H1 (cell line): Measurements from ENCODE around the gene TNIK. TPM values are rescaled to one million over a fixed set of nuclear protein-coding genes. Genes with fewer than 3 reads are reported as not detected.

Experiments used
- CTCF ChIA-PET: fragments of 300-600 bp; sonication (Branson Sonifier 250); formaldehyde crosslinking; loops from one replicate; lab custom pipeline; 2021; ENCODE audit not compliant: partially characterized antibody; lab: Charles Lee
- POLR2A ChIA-PET: fragments of 300-600 bp; sonication (Branson Sonifier 250); formaldehyde crosslinking; loops from one replicate; lab custom pipeline; 2021; ENCODE audit warnings: inconsistent platforms; ENCODE audit not compliant: partially characterized antibody; lab: Charles Lee
- DNase-seq, 2 experiments: peaks; one replicate each; pipeline versions ENCODE4 v3.0.0 to v3.0.0-alpha.2; 2010 to 2022; ENCODE audit warnings: low spot score in 2 of 2, low read depth in 1 of 2, mixed read lengths in 1 of 2
- FAIRE-seq: peaks from 2 replicates; lab custom pipeline; 2011; peaks lifted over from hg19 to GRCh38; lab: Jason Lieb, UNC
- H2AFZ ChIP-seq: 2 replicates; pipeline ENCODE4 v1.8.1; 2012; ENCODE audit warnings: low read length, inconsistent platforms
- H2AK5ac ChIP-seq: 2 replicates; pipeline ENCODE4 v1.6.1; 2013; ENCODE audit warnings: low read depth, low read length
- H2BK120ac ChIP-seq: replicated peaks from 2 replicates; pipeline ENCODE3; 2013; ENCODE audit warnings: low read depth, low read length, inconsistent platforms
- H2BK12ac ChIP-seq: 2 replicates; pipeline ENCODE4 v1.6.1; 2013; ENCODE audit warnings: low read depth, low read length
- H2BK15ac ChIP-seq: 2 replicates; pipeline ENCODE4 v1.6.1; 2013; ENCODE audit warnings: low read length
- H2BK20ac ChIP-seq: 2 replicates; pipeline ENCODE4 v1.6.1; 2013; ENCODE audit warnings: low read length
- H2BK5ac ChIP-seq: 2 replicates; pipeline ENCODE4 v1.6.1; 2013; ENCODE audit warnings: low read depth, low read length
- H3K14ac ChIP-seq: 2 replicates; pipeline ENCODE4 v1.6.1; 2013; ENCODE audit warnings: inconsistent platforms; ENCODE audit not compliant: insufficient read length
- H3K18ac ChIP-seq: 2 replicates; pipeline ENCODE4 v1.6.1; 2013; ENCODE audit warnings: low read length; ENCODE audit errors: extremely low read depth
- H3K23ac ChIP-seq: 2 replicates; pipeline ENCODE4 v1.6.1; 2013; ENCODE audit warnings: inconsistent platforms; ENCODE audit not compliant: insufficient read length
- H3K23me2 ChIP-seq: 2 replicates; pipeline ENCODE4 v1.6.1; 2013; ENCODE audit warnings: low read depth, low read length
- H3K27ac ChIP-seq: 2 replicates; pipeline ENCODE4 v1.6.1; 2011; ENCODE audit warnings: low read depth, low read length, inconsistent platforms
- H3K27me3 ChIP-seq, 4 experiments: replicated peaks in 1 of 4; 1 replicate in 1 of 4; 2 replicates in 3 of 4; pipeline versions ENCODE4 v1.6.1 to v1.8.1; 2011 to 2013; ENCODE audit warnings: low read length in 3 of 4, mild to moderate bottlenecking in 3 of 4, inconsistent platforms in 2 of 4, mixed read lengths in 2 of 4, moderate library complexity in 1 of 4; ENCODE audit not compliant: control insufficient read depth in 3 of 4, insufficient read depth in 3 of 4; ENCODE audit errors: extremely low read depth in 1 of 4
- H3K36me3 ChIP-seq, 4 experiments: 2 replicates each; pipeline versions ENCODE4 v1.6.1 to v1.8.1; 2011 to 2013; ENCODE audit warnings: mild to moderate bottlenecking in 4 of 4, low read length in 3 of 4, moderate library complexity in 2 of 4, control low read depth in 1 of 4, inconsistent platforms in 1 of 4; ENCODE audit not compliant: insufficient read depth in 4 of 4, control insufficient read depth in 2 of 4
- H3K4ac ChIP-seq: replicated peaks from 2 replicates; pipeline ENCODE3; 2013; ENCODE audit warnings: low read length, low read depth, mixed read lengths, inconsistent platforms; ENCODE audit not compliant: insufficient read length
- H3K4me1 ChIP-seq, 4 experiments: replicated peaks in 1 of 4; 1 replicate in 1 of 4; 2 replicates in 3 of 4; pipeline versions ENCODE4 v1.6.1 to v1.8.1; 2011 to 2013; ENCODE audit warnings: low read length in 3 of 4, inconsistent platforms in 2 of 4, mixed read lengths in 1 of 4; ENCODE audit not compliant: insufficient read depth in 4 of 4, control insufficient read depth in 3 of 4
- H3K4me2 ChIP-seq, 2 experiments: 2 replicates each; pipeline versions ENCODE4 v1.6.1 to v1.8.1; 2011 to 2013; ENCODE audit warnings: low read depth in 2 of 2, low read length in 2 of 2, control low read depth in 1 of 2, inconsistent platforms in 1 of 2, mild to moderate bottlenecking in 1 of 2; ENCODE audit not compliant: insufficient read depth in 1 of 2
- H3K4me3 ChIP-seq, 4 experiments: fragments of 200-600, 300-600 bp in 1 of 4; sonication (generic), shearing (Covaris generic), sonication (Bioruptor Twin) in 1 of 4; 2 replicates each; pipeline versions ENCODE4 v1.5.1 to v1.8.1; 2011 to 2016; ENCODE audit warnings: low read length in 4 of 4, low read depth in 3 of 4, control low read depth in 2 of 4, inconsistent platforms in 2 of 4, mild to moderate bottlenecking in 2 of 4, mixed read lengths in 1 of 4, moderate library complexity in 1 of 4; ENCODE audit not compliant: insufficient read depth in 2 of 4; ENCODE audit errors: extremely low read depth in 1 of 4
- H3K56ac ChIP-seq: replicated peaks from 2 replicates; pipeline ENCODE3; 2013; ENCODE audit warnings: low read depth, mild to moderate bottlenecking, mixed read lengths, low read length, inconsistent platforms; ENCODE audit not compliant: insufficient read length
- H3K79me1 ChIP-seq: 2 replicates; pipeline ENCODE4 v1.6.1; 2013; ENCODE audit warnings: low read depth, low read length, control low read depth
- H3K79me2 ChIP-seq, 2 experiments: 2 replicates each; pipeline versions ENCODE4 v1.6.1 to v1.8.1; 2012 to 2013; ENCODE audit warnings: low read length in 2 of 2, mild to moderate bottlenecking in 2 of 2, inconsistent platforms in 1 of 2; ENCODE audit not compliant: insufficient read depth in 2 of 2, control insufficient read depth in 1 of 2
- H3K9ac ChIP-seq, 4 experiments: replicated peaks in 1 of 4; 1 replicate in 1 of 4; 2 replicates in 3 of 4; pipeline versions ENCODE4 v1.6.1 to v1.8.1; 2011 to 2013; ENCODE audit warnings: low read depth in 3 of 4, low read length in 3 of 4, control low read depth in 2 of 4, mild to moderate bottlenecking in 2 of 4, moderate library complexity in 2 of 4, inconsistent platforms in 1 of 4; ENCODE audit errors: extremely low read depth in 1 of 4
- H3K9me3 ChIP-seq, 2 experiments: 2 replicates each; pipeline versions ENCODE4 v1.6.1 to v1.8.1; 2012 to 2013; ENCODE audit warnings: mild to moderate bottlenecking in 2 of 2, moderate library complexity in 2 of 2, control low read depth in 1 of 2, inconsistent platforms in 1 of 2, low read depth in 1 of 2, low read length in 1 of 2, mixed read lengths in 1 of 2; ENCODE audit not compliant: insufficient read depth in 2 of 2
- H4K20me1 ChIP-seq, 2 experiments: replicated peaks in 1 of 2; 2 replicates each; pipeline versions ENCODE3 to v1.8.1; 2011 to 2013; ENCODE audit warnings: inconsistent platforms in 2 of 2, low read length in 2 of 2, mild to moderate bottlenecking in 1 of 2; ENCODE audit not compliant: insufficient read depth in 2 of 2, control insufficient read depth in 1 of 2
- H4K5ac ChIP-seq: 2 replicates; pipeline ENCODE4 v1.6.1; 2013; ENCODE audit warnings: low read length, low read depth, mixed read lengths, inconsistent platforms; ENCODE audit not compliant: insufficient read length
- H4K8ac ChIP-seq: 2 replicates; pipeline ENCODE4 v1.8.0; 2013; ENCODE audit warnings: mild to moderate bottlenecking, moderate library complexity, low read length, inconsistent platforms; ENCODE audit not compliant: insufficient read depth; ENCODE audit errors: extremely low read depth
- H4K91ac ChIP-seq: replicated peaks from 2 replicates; pipeline ENCODE3; 2013; ENCODE audit warnings: low read length, mixed read lengths, inconsistent platforms; ENCODE audit not compliant: insufficient read length
- ASH2L ChIP-seq: fragments of 200-600, 300-600 bp; sonication (generic); IDR thresholded peaks from one replicate; pipeline ENCODE4 v1.7.1; 2017; ENCODE audit warnings: low read length
- BACH1 ChIP-seq: IDR thresholded peaks from 2 replicates; pipeline ENCODE4 v1.6.1; 2012; ENCODE audit warnings: low read length, improper control_type of control experiment
- BRCA1 ChIP-seq: IDR thresholded peaks from 2 replicates; pipeline ENCODE4 v1.6.1; 2012; ENCODE audit warnings: low read depth, low read length, improper control_type of control experiment
- CBX8 ChIP-seq: fragments of 300-800, 300-1000 bp; sonication (generic); IDR thresholded peaks from 2 replicates; pipeline ENCODE4 v1.7.1; 2016; ENCODE audit warnings: low read depth, low read length, borderline replicate concordance
- EP300 ChIP-seq, 2 experiments: IDR thresholded peaks; 1 replicate in 1 of 2; 2 replicates in 1 of 2; pipeline ENCODE4 v1.6.1; 2011 to 2012; ENCODE audit warnings: low read depth in 2 of 2, low read length in 2 of 2, mild to moderate bottlenecking in 2 of 2, borderline replicate concordance in 1 of 2, inconsistent platforms in 1 of 2, moderate library complexity in 1 of 2
- JUN ChIP-seq: IDR thresholded peaks from 2 replicates; pipeline ENCODE4 v1.6.1; 2011; ENCODE audit warnings: low read depth, mild to moderate bottlenecking, improper control_type of control experiment, low read length
- NANOG ChIP-seq: IDR thresholded peaks from 2 replicates; pipeline ENCODE4 v1.6.1; 2011; ENCODE audit warnings: low read length, low read depth, mild to moderate bottlenecking, inconsistent platforms; ENCODE audit not compliant: insufficient read depth, poor library complexity, severe bottlenecking
- NRF1 ChIP-seq: IDR thresholded peaks from 2 replicates; pipeline ENCODE4 v1.6.1; 2011; ENCODE audit warnings: mild to moderate bottlenecking, low read depth, low read length, improper control_type of control experiment
- RNF2 ChIP-seq: fragments of 200-900, 300-1000 bp; sonication (generic); IDR thresholded peaks from 2 replicates; pipeline ENCODE4 v1.7.1; 2016; ENCODE audit warnings: borderline replicate concordance, low read depth, mild to moderate bottlenecking, antibody characterized with exemption, low read length; ENCODE audit not compliant: poor library complexity, severe bottlenecking; ENCODE audit errors: missing control alignments
- SIRT6 ChIP-seq: IDR thresholded peaks from one replicate; pipeline ENCODE4 v1.7.1; 2012; ENCODE audit warnings: low read length, inconsistent platforms
- WGBS, 2 experiments: shearing (Covaris generic) in 1 of 2; methylation state at CpG; one replicate each; pipeline versions ENCODE4 v1.1.6 to v1.1.7; 2013 to 2015; ENCODE audit warnings: low lambda C conversion rate in 2 of 2, mixed read lengths in 2 of 2, inconsistent platforms in 1 of 2, low coverage in 1 of 2, missing lambda C conversion rate in 1 of 2; ENCODE audit not compliant: insufficient replicate concordance in 2 of 2, insufficient coverage in 1 of 2, insufficient read length in 1 of 2; ENCODE audit errors: extremely low coverage in 1 of 2, missing lambda C conversion rate in 1 of 2; 5-methylcytosine and 5-hydroxymethylcytosine counted together
- polyA plus RNA-seq, 7 experiments: library from polyadenylated mRNA; depleted of rRNA in 3 of 7; stranded (reverse) in 5 of 7; unstranded in 2 of 7; fragments of >200 nt in 5 of 7; fragments of 200-250 nt in 2 of 7; gene quantifications; 1 replicate in 5 of 7; 2 replicates in 1 of 7; 4 replicates in 1 of 7; pipeline versions ENCODE4 v1.2.1 to v1.2.3, GENCODE V29; 2011 to 2013; ENCODE audit warnings: missing spikeins in 2 of 7, mixed read lengths in 2 of 7
- total RNA-seq: library from RNA; stranded (reverse); fragmentation: NEBNext Ultra II Directional; extraction: Animal tissue kit (Norgen Biotek cat#: 25700); gene quantifications from 2 replicates; pipeline ENCODE4 v1.2.1, GENCODE V29; 2021
- TF ChIP-seq, protein P1 (sequence below): IDR thresholded peaks from 2 replicates; pipeline ENCODE4 v1.6.1; 2012; ENCODE audit warnings: low read length, inconsistent platforms

Gene TNIK
- total and polyA plus RNA-seq, 2 of the 8 experiments (the other 6 are each of a cell fraction or from before 2014, with no cell fraction given): 7.4 to 42.0 TPM

- CTCF ChIA-PET: interaction anchor here (0.9 to 2.8 kb wide), 2 partner anchors 121 to 270 kb away, joined by 3 to 12 read pairs; no protein-coding TSS in a partner anchor
- Histone ChIP-seq H3K23me2 (no peaks in the 10 kb centered on the region), H2BK20ac (no peak overlapping the region), H3K27ac (no peak overlapping the region), H2BK12ac (no peak overlapping the region), H2AFZ (no peak overlapping the region), H3K4me3 (no peak overlapping the region), H2AK5ac (no peak overlapping the region), H3K56ac (no peak overlapping the region), H3K79me1 (no peaks in the 10 kb centered on the region; the same call in 1 of the 2 replicates), H3K9me3 (no peaks in the 10 kb centered on the region), H3K27me3 (no peaks in the 10 kb centered on the region), H4K91ac (no peak overlapping the region), H4K5ac (no peak overlapping the region), H3K9ac (no peak overlapping the region), H3K4ac (no peak overlapping the region), H2BK15ac (no peak overlapping the region), H3K4me2 (no peak overlapping the region), H3K79me2 (no peaks in the 10 kb centered on the region), H3K14ac (no peak overlapping the region), H4K20me1 (no peaks in the 10 kb centered on the region), H3K4me1 (peaks cover 0 to 12% (median 5%) of the 10 kb centered on the region in 4 experiments; a peak in 4 of 7 replicates), H2BK5ac (no peak overlapping the region), H3K18ac (no peak overlapping the region), H2BK120ac (no peak overlapping the region), H3K23ac (no peak overlapping the region), H3K36me3 (peaks cover 0 to 3% (median 0%) of the 10 kb centered on the region in 4 experiments; a peak in 1 of 8 replicates), H4K8ac (no peak overlapping the region)
- FAIRE-seq (no peak), DNase-seq (no peak)
- 91% methylated on average over 1 of the region's 1 CpG; no CpG with 5 or more reads in 1 of the 2 experiments for WGBS, 2 experiments
- POLR2A ChIA-PET: no interaction called here
- TF ChIP-seq NRF1 (no peak), ASH2L (no peak), CBX8 (no peak), BACH1 (no peak), JUN (no peak), EP300 (IDR thresholded peaks at IDR 0.05; ENCODE audit: borderline replicate concordance in 1 of 2, low read depth in 2 of 2, low read length in 2 of 2) (no peak), BRCA1 (no peak), NANOG (no peak), SIRT6 (no peak), RNF2 (no peak)
- TF ChIP-seq, protein P1, sequence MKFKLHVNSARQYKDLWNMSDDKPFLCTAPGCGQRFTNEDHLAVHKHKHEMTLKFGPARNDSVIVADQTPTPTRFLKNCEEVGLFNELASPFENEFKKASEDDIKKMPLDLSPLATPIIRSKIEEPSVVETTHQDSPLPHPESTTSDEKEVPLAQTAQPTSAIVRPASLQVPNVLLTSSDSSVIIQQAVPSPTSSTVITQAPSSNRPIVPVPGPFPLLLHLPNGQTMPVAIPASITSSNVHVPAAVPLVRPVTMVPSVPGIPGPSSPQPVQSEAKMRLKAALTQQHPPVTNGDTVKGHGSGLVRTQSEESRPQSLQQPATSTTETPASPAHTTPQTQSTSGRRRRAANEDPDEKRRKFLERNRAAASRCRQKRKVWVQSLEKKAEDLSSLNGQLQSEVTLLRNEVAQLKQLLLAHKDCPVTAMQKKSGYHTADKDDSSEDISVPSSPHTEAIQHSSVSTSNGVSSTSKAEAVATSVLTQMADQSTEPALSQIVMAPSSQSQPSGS: no peak
Observed at GRCh38 chr3:171169866-171170265, 290.3 kb downstream of the TNIK start.
